ENCODE results near the gene MAP3K5. TPM values are rescaled to one million over a fixed set of nuclear protein-coding genes. Genes with fewer than 3 reads are reported as not detected.

MAP3K5 gene
- total RNA-seq, 2 donors from 2014 or later, result 65.7 to 98.4 TPM

GRCh38 chr6:136523196-136523595 lies 269.1 kb downstream of the MAP3K5 start:
- Histone ChIP-seq H3K4me1 (replicated peaks) (no peaks in the 10 kb centered on the region), H3K27me3 (replicated peaks; ENCODE audit: insufficient read depth) (no peaks in the 10 kb centered on the region), H3K4me3 (no peak overlapping the region), H3K27ac (no peak overlapping the region), H3K36me3 (no peaks in the 10 kb centered on the region), H3K9me3 (no peaks in the 10 kb centered on the region)
- intact Hi-C loops (cut with DNase I), result no loop called here
- no peak for TF ChIP-seq POLR2A (IDR thresholded peaks at IDR 0.05)
- 97% methylated on average over 4 of the region's 4 CpGs for WGBS
- DNase-seq (ENCODE audit: low spot score), result no peak

GRCh38 chr6:136522636-136523035 lies 269.6 kb downstream of the MAP3K5 start:
- TF ChIP-seq POLR2A (IDR thresholded peaks at IDR 0.05) (no peak), CTCF (IDR thresholded peaks at IDR 0.05) (no peak), POLR2AphosphoS5 (IDR thresholded peaks at IDR 0.05) (no peak)
- no peak overlapping the region for H3K4me3 ChIP-seq
- no peaks in the 10 kb centered on the region for H3K36me3 ChIP-seq
- intact Hi-C loops (cut with DNase I), result no loop called here
- no peak for DNase-seq (ENCODE audit: low spot score)
- no peaks in the 10 kb centered on the region for H3K27me3 ChIP-seq (replicated peaks; ENCODE audit: insufficient read depth)
- no peaks in the 10 kb centered on the region for H3K4me1 ChIP-seq (replicated peaks)
- no peaks in the 10 kb centered on the region for H3K9me3 ChIP-seq
- 91% methylated on average over 3 of the region's 3 CpGs for WGBS
- no peak overlapping the region for H3K27ac ChIP-seq

- Histone ChIP-seq H3K27ac (no peak overlapping the region), H3K36me3 (no peaks in the 10 kb centered on the region), H3K4me3 (no peak overlapping the region), H3K9me3 (no peaks in the 10 kb centered on the region), H3K4me1 (replicated peaks) (peaks cover 5% of the 10 kb centered on the region), H3K27me3 (replicated peaks; ENCODE audit: insufficient read depth) (no peaks in the 10 kb centered on the region)
- WGBS, result 88% methylated on average over 4 of the region's 4 CpGs
- intact Hi-C loops (cut with DNase I), result no loop called here
- no peak for DNase-seq (ENCODE audit: low spot score)
- no peak for TF ChIP-seq POLR2AphosphoS5 (IDR thresholded peaks at IDR 0.05)
- no peak for TF ChIP-seq CTCF (IDR thresholded peaks at IDR 0.05)
- TF ChIP-seq POLR2A (IDR thresholded peaks at IDR 0.05), result no peak
Measured at GRCh38 chr6:136521911-136522310, 270.4 kb downstream of the MAP3K5 start.

GRCh38 chr6:136521427-136521826 lies 270.9 kb downstream of the MAP3K5 start:
- H3K9me3 ChIP-seq, result no peaks in the 10 kb centered on the region
- no peak for DNase-seq (ENCODE audit: low spot score)
- H3K36me3 ChIP-seq, result no peaks in the 10 kb centered on the region
- H3K27me3 ChIP-seq (replicated peaks; ENCODE audit: insufficient read depth), result no peaks in the 10 kb centered on the region
- H3K4me3 ChIP-seq, result no peak overlapping the region
- TF ChIP-seq CTCF (IDR thresholded peaks at IDR 0.05) (no peak), POLR2AphosphoS5 (IDR thresholded peaks at IDR 0.05) (no peak), POLR2A (IDR thresholded peaks at IDR 0.05) (no peak)
- WGBS, result 84% methylated on average over 2 of the region's 2 CpGs
- peaks cover 5% of the 10 kb centered on the region for H3K4me1 ChIP-seq (replicated peaks)
- no peak overlapping the region for H3K27ac ChIP-seq
- intact Hi-C loops (cut with DNase I), result no loop called here

GRCh38 chr6:136520517-136520916 lies 271.8 kb downstream of the MAP3K5 start:
- intact Hi-C loops (cut with DNase I), result no loop called here
- Histone ChIP-seq H3K9me3 (no peaks in the 10 kb centered on the region), H3K27ac (no peak overlapping the region), H3K4me3 (no peak overlapping the region), H3K27me3 (replicated peaks; ENCODE audit: insufficient read depth) (no peaks in the 10 kb centered on the region), H3K36me3 (no peaks in the 10 kb centered on the region), H3K4me1 (replicated peaks) (peaks cover 5% of the 10 kb centered on the region)
- DNase-seq (ENCODE audit: low spot score), result no peak
- WGBS, result 88% methylated on average over 3 of the region's 3 CpGs
- TF ChIP-seq CTCF (IDR thresholded peaks at IDR 0.05), result no peak
- no peak for TF ChIP-seq POLR2AphosphoS5 (IDR thresholded peaks at IDR 0.05)
- no peak for TF ChIP-seq POLR2A (IDR thresholded peaks at IDR 0.05)
